Coronary artery (tissue), 2 donors: Measurements from ENCODE around the gene ERBB2.

Experiments
- DNase-seq: peaks from one replicate; pipeline ENCODE4 v3.0.0-alpha.2; 2017; ENCODE audit warnings: low spot score
- H3K27ac ChIP-seq, 2 donors: fragments of 200-600 bp; sonication (generic); one replicate each; pipeline ENCODE4 v1.5.1; 2016 to 2019
- H3K4me3 ChIP-seq: fragments of 200-600 bp; sonication (generic); 2 replicates; pipeline ENCODE4 v1.5.1; 2016; ENCODE audit warnings: mild to moderate bottlenecking, moderate library complexity
- TF ChIP-seq, protein P1 (sequence below): fragments of 200-600 bp; sonication (generic); IDR thresholded peaks from one replicate; pipeline ENCODE4 v1.5.1; 2019; ENCODE audit warnings: antibody characterized with exemption

The ERBB2 gene

DNA sequence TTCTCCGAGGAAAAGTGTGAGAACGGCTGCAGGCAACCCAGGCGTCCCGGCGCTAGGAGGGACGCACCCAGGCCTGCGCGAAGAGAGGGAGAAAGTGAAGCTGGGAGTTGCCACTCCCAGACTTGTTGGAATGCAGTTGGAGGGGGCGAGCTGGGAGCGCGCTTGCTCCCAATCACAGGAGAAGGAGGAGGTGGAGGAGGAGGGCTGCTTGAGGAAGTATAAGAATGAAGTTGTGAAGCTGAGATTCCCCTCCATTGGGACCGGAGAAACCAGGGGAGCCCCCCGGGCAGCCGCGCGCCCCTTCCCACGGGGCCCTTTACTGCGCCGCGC, at the start of gene ERBB2:
Gene ERBB2, plus strand, starts transcription at position 247 of the 330 bp plus-strand sequence. CDS start 175 bp downstream, outside the sequence.
- peak within 1 kb of the TSS; percentile 100 for H3K4me3 ChIP-seq
- TF ChIP-seq, protein P1, sequence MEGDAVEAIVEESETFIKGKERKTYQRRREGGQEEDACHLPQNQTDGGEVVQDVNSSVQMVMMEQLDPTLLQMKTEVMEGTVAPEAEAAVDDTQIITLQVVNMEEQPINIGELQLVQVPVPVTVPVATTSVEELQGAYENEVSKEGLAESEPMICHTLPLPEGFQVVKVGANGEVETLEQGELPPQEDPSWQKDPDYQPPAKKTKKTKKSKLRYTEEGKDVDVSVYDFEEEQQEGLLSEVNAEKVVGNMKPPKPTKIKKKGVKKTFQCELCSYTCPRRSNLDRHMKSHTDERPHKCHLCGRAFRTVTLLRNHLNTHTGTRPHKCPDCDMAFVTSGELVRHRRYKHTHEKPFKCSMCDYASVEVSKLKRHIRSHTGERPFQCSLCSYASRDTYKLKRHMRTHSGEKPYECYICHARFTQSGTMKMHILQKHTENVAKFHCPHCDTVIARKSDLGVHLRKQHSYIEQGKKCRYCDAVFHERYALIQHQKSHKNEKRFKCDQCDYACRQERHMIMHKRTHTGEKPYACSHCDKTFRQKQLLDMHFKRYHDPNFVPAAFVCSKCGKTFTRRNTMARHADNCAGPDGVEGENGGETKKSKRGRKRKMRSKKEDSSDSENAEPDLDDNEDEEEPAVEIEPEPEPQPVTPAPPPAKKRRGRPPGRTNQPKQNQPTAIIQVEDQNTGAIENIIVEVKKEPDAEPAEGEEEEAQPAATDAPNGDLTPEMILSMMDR = no peak
- DNase-seq = no peak
- peak within 1 kb of the TSS; percentile 79 to 97 for H3K27ac ChIP-seq

DNA sequence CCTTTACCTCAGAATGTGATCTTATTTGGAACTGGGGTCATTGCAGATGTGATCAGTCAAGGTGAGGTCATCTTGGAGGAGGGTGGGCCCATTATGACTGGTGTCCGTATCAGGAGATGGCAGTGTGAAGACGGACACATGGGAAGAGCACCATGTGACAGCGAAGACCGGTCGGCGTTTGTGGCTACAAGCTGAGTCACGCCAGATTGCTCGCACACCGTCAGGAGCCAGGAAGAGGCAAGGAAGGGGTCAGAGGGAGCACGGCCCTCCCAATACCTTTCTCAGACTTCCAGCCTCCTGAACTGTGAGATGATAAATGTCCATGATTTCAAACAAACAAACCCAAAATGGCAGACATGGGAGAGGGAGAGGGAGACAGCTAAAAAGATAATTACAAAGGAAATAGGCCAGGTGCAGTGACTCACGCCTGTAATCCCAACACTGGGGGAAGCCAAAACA, 49.7 kb upstream of the ERBB2 start:
- no peak overlapping the region for H3K27ac ChIP-seq
- TF ChIP-seq, protein P1 = no peak
- H3K4me3 ChIP-seq = no peak overlapping the region
- DNase-seq = no peak

DNA sequence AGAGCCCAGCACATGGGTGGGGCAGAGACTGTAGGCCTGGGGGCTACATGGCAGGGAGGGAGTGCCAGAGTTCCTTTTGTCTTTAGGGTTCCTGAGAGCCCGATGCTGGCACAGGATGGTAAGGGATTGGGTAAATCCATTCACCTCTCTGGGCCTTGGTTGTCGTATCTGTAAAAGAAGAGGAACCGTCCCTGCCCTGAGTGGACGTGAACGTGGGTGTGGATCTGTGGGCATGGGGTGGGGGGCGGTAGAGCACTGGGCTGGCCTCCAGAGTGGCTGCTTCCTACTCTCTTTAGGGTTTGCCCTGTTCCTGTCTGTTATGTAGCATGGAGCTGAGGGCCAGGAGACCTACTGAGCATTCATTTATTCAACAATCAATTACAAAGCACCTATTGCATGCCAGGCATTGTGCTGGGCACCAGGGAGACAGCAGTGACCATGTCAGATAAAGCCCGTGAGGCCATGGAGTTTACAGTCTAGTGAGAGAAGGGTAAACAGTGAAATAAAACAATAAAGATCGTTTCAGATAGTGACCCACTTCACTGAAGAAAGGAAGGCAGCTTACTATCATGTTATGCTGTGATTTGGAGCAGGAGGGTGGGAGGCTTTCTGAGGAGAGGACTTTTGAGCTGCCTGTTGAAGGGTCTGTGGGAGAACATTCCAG, 47.8 kb upstream of the ERBB2 start:
- TF ChIP-seq, protein P1 = no peak
- DNase-seq = no peak
- H3K4me3 ChIP-seq = no peak overlapping the region
- H3K27ac ChIP-seq = peak overlapping the region in 1 of 2 donors; percentile 32

DNA sequence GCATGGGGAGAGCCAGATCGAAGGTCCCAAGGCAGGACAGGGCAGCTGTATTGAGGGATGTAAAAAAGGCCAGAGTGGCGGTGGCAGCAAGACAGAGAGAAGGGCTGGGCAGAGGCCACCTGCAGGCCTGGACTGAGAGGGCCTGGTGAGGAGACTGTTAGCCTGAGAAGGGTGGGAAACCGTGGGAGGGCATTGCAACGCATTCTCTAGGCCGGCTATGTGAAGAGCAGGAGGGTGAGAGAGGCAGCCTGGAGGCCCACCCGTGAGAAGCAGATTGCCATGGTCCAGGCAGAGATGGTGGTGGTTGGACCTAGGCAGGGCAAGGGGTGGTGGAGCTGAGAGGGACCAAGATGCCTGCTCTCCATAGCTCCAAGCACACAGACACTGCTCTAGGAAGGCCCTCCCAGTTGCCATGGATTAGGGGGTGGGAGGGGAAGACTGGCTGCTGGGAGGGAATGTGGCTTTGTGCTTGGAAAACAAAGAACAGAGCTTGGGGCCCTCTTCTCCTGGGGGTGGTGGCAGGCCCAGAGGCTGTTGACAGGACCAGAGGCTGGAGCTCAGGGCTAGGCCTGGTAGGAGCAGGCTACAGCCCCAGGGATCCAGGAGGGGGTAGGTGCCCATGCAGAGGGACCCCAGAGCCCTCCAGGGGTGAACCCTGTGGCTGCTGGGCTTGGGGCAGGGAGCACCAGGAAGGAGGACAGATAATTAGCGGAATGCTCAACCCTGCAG, 47.1 kb upstream of the ERBB2 start:
- H3K27ac ChIP-seq = peak overlapping the region in 1 of 2 donors; percentile 35
- TF ChIP-seq, protein P1 = no peak
- no peak overlapping the region for H3K4me3 ChIP-seq
- DNase-seq = no peak

DNA sequence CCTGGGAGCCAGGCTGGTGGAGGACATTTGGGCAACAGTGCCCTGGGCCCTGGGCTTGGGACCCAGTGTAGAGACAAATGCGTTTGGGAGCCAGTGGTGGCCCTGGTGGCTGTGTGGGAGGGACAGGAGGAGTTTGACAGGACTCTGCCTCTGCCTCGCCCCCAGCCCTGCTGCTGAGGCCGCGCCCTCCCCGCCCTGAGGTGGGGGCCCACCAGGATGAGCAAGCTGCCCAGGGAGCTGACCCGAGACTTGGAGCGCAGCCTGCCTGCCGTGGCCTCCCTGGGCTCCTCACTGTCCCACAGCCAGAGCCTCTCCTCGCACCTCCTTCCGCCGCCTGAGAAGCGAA, 46.6 kb upstream of the ERBB2 start:
- H3K4me3 ChIP-seq = no peak overlapping the region
- TF ChIP-seq, protein P1 = no peak
- no peak for DNase-seq
- H3K27ac ChIP-seq = peak overlapping the region in 1 of 2 donors; percentile 35

DNA sequence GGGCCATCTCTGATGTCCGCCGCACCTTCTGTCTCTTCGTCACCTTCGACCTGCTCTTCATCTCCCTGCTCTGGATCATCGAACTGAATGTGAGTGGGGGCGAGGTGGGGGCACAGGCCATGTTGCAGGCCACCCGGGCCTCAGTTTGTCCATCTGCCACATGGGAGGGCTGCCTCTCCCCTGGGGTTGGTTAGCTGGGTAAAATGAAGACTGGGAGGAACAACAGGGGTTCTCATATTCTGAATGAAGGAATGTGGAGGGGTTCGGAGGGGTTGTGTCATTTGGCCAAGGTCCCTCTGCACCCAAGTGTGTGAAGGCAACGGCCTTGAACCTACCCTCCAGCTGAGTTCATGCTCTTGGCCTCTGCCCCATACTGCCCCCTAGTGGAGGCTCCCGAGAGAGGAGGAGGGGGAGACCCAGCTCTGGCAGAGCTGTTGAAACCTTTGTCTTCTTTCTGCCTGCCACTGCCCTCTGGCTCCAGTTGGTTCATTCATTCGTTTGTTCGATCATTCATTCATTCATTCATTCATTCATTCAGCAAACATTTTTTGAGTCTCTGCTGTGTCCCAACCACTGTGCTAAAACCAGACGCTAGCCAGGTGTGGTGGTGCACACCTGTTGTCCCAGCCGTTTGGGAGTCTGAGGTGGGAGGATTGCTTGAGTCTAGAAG, 46.1 kb upstream of the ERBB2 start:
- TF ChIP-seq, protein P1 = peak; percentile 64
- peak overlapping the region in 1 of 2 donors; percentile 35 for H3K27ac ChIP-seq
- H3K4me3 ChIP-seq = no peak overlapping the region
- DNase-seq = no peak
